Ovary (tissue), 3 donors: ENCODE data around the gene CLBA1.
"Not testable (repeated sequence)": the region's sequence is repeated elsewhere in the genome, so short reads cannot be mapped to it uniquely, and the experiment has no call there.

Source experiments
- CTCF ChIP-seq, 3 donors: fragments of 450-650 bp in 2 of 3; fragments of 200-600 bp in 1 of 3; IDR thresholded peaks; one replicate each; pipeline versions ENCODE4 v1.5.1 to v1.8.0; 2016 to 2022; ENCODE audit warnings: antibody characterized with exemption in 3 of 3, mild to moderate bottlenecking in 1 of 3
- EP300 ChIP-seq: sonication (generic); formaldehyde crosslinking; IDR thresholded peaks from one replicate; pipeline ENCODE4 v1.6.1; 2017; ENCODE audit warnings: antibody characterized with exemption
- POLR2A ChIP-seq: fragments of 450-650 bp; IDR thresholded peaks from one replicate; pipeline ENCODE4 v1.6.1; 2017; ENCODE audit warnings: antibody characterized with exemption, mild to moderate bottlenecking, moderate library complexity
- donor health status: DM: no; HTN: no; CAD: no.

DNA sequence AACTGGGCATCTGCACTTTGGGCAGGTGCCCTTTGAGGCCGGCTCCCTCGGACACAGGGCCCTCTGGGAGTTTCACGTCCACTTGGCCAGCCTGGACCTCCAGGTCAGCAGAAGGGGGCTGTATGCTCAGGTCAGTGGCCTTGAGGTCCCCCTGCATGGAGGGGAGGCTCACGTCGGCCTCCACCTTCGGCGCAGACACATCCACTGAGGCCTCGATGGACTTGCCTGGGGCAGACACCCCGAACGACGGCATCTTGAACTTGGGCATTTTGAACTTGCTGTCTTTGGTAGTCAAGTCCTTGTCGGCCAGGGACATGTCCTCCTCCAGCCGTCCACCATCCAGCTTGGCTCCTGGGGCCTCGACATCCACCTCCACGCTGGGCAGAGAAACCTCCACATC lies 34.9 kb upstream of the CLBA1 start:
- TF ChIP-seq POLR2A; CTCF (IDR thresholded peaks at IDR 0.05); EP300: not testable (repeated sequence)
